Uterus (tissue), 2 donors: ENCODE measurements around the gene LNPEP.

Source experiments
- POLR2A ChIP-seq, 2 donors: fragments of 450-650 bp; IDR thresholded peaks; one replicate each; pipeline ENCODE4 v1.6.1; 2016; ENCODE audit warnings: antibody characterized with exemption in 2 of 2, mild to moderate bottlenecking in 1 of 2, moderate library complexity in 1 of 2
- TF ChIP-seq, protein P1 (sequence below), 4 experiments: fragments of 200-600 bp in 2 of 4; fragments of 450-650 bp in 2 of 4; sonication (generic) in 2 of 4; IDR thresholded peaks; one replicate each; pipeline ENCODE4 v1.5.1; 2016 to 2019; ENCODE audit warnings: antibody characterized with exemption in 4 of 4, mild to moderate bottlenecking in 2 of 4, moderate library complexity in 1 of 4

DNA sequence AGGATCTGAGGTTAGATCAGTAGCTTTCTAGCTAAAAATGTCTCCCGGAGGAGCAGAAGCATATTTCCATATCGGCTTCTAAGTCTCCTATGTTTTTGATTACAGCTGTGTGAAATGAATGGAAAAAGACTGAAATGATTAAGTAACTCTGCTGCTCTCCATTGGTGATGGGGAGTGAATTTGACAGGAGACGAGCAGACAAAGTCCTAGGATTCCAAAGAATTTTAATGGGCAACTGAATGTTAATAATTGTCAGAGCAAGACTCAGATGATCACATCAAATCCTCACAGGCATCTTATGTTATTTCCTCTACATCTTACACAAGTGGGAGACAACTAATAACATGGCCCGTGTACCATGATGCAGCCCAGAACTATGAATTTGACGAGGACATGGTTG lies 139.8 kb downstream of the LNPEP start:
- TF ChIP-seq, protein P1, sequence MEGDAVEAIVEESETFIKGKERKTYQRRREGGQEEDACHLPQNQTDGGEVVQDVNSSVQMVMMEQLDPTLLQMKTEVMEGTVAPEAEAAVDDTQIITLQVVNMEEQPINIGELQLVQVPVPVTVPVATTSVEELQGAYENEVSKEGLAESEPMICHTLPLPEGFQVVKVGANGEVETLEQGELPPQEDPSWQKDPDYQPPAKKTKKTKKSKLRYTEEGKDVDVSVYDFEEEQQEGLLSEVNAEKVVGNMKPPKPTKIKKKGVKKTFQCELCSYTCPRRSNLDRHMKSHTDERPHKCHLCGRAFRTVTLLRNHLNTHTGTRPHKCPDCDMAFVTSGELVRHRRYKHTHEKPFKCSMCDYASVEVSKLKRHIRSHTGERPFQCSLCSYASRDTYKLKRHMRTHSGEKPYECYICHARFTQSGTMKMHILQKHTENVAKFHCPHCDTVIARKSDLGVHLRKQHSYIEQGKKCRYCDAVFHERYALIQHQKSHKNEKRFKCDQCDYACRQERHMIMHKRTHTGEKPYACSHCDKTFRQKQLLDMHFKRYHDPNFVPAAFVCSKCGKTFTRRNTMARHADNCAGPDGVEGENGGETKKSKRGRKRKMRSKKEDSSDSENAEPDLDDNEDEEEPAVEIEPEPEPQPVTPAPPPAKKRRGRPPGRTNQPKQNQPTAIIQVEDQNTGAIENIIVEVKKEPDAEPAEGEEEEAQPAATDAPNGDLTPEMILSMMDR (IDR thresholded peaks at IDR 0.05), result no peak
- no peak for TF ChIP-seq POLR2A (IDR thresholded peaks at IDR 0.05)
